Activated CD8-positive, alpha-beta T cell treated with anti-CD3 and anti-CD28 coated beads for 36 hours (primary cell): ENCODE measurements around the gene TERT. TPM values are rescaled to one million over a fixed set of nuclear protein-coding genes. Genes with fewer than 3 reads are reported as not detected.

Experiments
- ATAC-seq: fragments of 200-7000 bp; cut with Tn5 transposase; one replicate; pipeline ENCODE4 v1.10.0; 2021; ENCODE audit warnings: mild to moderate bottlenecking, moderate library complexity
- CTCF ChIA-PET: fragments of 350-600 bp; sonication (Branson Sonifier 250); formaldehyde crosslinking; loops from one replicate; lab custom pipeline; 2021; ENCODE audit warnings: antibody characterized with exemption; lab: Charles Lee
- POLR2A ChIA-PET: fragments of 350-600 bp; sonication (Branson Sonifier 250); formaldehyde crosslinking; loops from one replicate; lab custom pipeline; 2021; ENCODE audit warnings: antibody characterized with exemption; lab: Charles Lee
- DNase-seq: peaks from one replicate; pipeline ENCODE4 v3.0.0-alpha.2; 2020
- H3K27ac Mint-ChIP-seq: one replicate; pipeline ENCODE4 v1.8.0; 2021; ENCODE audit warnings: mild to moderate bottlenecking, mixed read lengths
- H3K27me3 Mint-ChIP-seq: one replicate; pipeline ENCODE4 v1.8.0; 2021; ENCODE audit warnings: mixed read lengths
- H3K36me3 Mint-ChIP-seq: one replicate; pipeline ENCODE4 v1.8.0; 2021; ENCODE audit warnings: low read depth, mixed read lengths
- H3K4me1 Mint-ChIP-seq: one replicate; pipeline ENCODE4 v1.8.0; 2021; ENCODE audit warnings: low read depth, mixed read lengths
- H3K4me3 Mint-ChIP-seq: one replicate; pipeline ENCODE4 v1.8.0; 2021; ENCODE audit warnings: mild to moderate bottlenecking, moderate library complexity, mixed read lengths
- H3K9me3 Mint-ChIP-seq: one replicate; pipeline ENCODE4 v1.8.0; 2021; ENCODE audit warnings: mixed read lengths
- CTCF ChIP-seq: fragments of 200-600 bp; IDR thresholded peaks from one replicate; pipeline ENCODE4 v1.8.0; 2022; ENCODE audit warnings: antibody characterized with exemption, mild to moderate bottlenecking
- intact Hi-C: fragments of 100-400 bp; cut with micrococcal nuclease; formaldehyde crosslinking; loops from one replicate; pipeline ENCODE4 v1.10.0; 2022
- total RNA-seq, 2 experiments: library from RNA; stranded (reverse); gene quantifications; one replicate each; pipeline ENCODE4 v1.2.3, GENCODE V29; 2021

TERT gene
- total RNA-seq, 2 experiments from 2014 or later = 12.5 to 12.7 TPM

DNA sequence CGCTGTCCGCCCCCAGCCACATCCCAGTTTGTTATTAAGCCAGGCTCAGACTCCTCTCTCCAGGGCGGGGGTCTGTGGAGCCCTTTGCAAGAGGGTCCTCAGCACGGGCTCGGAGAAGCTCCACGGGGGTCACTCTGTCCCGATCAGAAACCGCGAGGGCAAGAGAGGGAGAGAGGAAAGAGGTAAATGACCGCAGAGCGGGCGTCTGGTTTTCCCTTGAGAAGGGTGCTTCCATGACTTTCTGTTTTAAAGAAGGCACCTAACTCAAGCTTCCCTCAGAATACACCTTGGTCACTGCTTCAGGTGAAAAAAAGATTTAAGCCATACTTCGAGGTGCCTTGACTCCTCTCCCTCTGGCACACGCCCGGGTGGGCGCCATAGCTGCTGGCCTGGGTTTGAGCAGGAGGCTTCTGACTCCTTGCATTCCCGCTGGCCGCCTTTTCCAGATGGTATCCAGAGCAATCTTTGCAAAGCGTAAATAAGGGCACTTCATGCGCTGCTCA, 5.8 kb upstream of the TERT start:
- H3K27ac Mint-ChIP-seq = no peak overlapping the region
- ATAC-seq (no peak), DNase-seq (no peak)
- H3K4me1 Mint-ChIP-seq = no peaks in the 10 kb centered on the region
- no peak for TF ChIP-seq CTCF
- no peaks in the 10 kb centered on the region for H3K36me3 Mint-ChIP-seq
- H3K27me3 Mint-ChIP-seq = no peaks in the 10 kb centered on the region
- H3K9me3 Mint-ChIP-seq = no peaks in the 10 kb centered on the region
- CTCF ChIA-PET = no interaction called here
- intact Hi-C loops = no loop called here
- POLR2A ChIA-PET = interaction anchor here (1.4 to 1.6 kb wide), 2 partner anchors 15 to 22 kb away, joined by 3 to 5 read pairs; no protein-coding TSS in a partner anchor
- H3K4me3 Mint-ChIP-seq = no peak overlapping the region

DNA sequence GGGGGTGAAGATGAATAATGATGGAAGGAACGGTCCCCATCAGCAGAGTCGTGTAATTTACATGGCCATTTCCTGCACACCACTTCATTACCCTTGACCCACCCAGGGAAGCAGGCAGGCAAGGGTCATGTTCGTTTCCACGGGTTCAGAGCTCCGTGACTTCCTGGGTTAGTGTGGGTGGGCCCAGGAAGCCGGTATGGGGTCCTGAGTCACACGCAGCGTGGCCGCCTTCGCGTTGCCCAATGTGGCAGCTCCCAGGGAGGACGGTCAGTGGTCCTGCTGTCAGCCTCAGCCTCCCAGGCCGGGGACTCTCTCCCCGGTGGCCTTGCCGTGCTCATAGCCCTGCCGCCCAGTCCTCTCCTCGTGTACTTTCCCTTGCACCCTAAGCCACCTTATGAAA, 5.1 kb upstream of the TERT start:
- Mint-ChIP-seq H3K9me3 (no peaks in the 10 kb centered on the region), H3K36me3 (no peaks in the 10 kb centered on the region), H3K27ac (no peak overlapping the region), H3K27me3 (no peaks in the 10 kb centered on the region), H3K4me3 (no peak overlapping the region), H3K4me1 (no peaks in the 10 kb centered on the region)
- no peak for TF ChIP-seq CTCF
- ChIA-PET CTCF (no interaction called here), POLR2A (interaction anchor here (1.4 to 1.6 kb wide), 2 partner anchors 16 to 23 kb away, joined by 3 to 5 read pairs; no protein-coding TSS in a partner anchor)
- intact Hi-C loops = no loop called here
- DNase-seq = no peak
- ATAC-seq = no peak

GRCh38 chr5:1299511-1299850, 4.6 kb upstream of the TERT start:
- Mint-ChIP-seq H3K36me3 (no peaks in the 10 kb centered on the region), H3K27ac (no peak overlapping the region), H3K27me3 (no peaks in the 10 kb centered on the region), H3K4me1 (no peaks in the 10 kb centered on the region), H3K4me3 (no peak overlapping the region), H3K9me3 (no peaks in the 10 kb centered on the region)
- POLR2A ChIA-PET = interaction anchor here (1.4 to 1.6 kb wide), 2 partner anchors 16 to 23 kb away, joined by 3 to 5 read pairs; no protein-coding TSS in a partner anchor
- DNase-seq (no peak), ATAC-seq (no peak)
- CTCF ChIA-PET = no interaction called here
- intact Hi-C loops = no loop called here
- TF ChIP-seq CTCF = no peak

DNA sequence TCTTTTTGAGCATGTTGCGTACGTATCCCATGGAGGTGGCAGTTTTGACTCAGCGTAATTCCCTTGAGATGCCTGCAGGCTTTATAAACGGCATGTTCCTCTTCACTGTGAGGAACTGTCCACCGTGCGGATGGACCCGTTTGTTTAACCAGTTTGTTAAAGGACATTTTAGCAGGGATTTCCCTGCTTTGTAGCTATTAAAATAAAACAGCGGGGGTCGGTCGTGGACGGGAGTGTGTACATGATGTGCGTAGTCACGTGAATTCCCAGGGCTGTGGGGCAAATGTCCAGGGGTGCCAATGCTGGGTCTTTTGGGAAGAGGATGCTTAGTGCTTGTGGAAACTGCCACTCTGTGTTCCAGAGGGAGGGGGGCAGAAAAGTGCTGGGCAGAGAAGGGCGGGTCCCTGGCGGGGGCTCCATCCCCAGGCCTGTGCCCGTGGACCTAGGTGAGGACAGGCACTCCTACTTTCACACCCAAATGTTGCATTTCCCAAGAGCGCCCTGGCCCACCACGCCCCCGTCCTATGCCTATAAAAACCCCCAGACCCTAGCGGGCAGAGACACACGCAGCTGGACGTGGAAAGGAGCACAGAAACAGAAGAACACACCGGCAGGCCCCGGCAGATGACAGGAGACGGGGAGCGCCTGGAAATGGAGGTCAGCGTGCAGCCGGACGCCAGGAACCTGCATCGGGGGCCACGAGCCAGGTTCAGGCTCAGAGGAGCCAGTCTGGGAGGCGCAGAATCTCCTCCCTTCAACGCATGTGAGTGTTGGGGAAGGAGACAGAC, 4.0 kb upstream of the TERT start:
- POLR2A ChIA-PET = no interaction called here
- H3K27ac Mint-ChIP-seq = no peak overlapping the region
- intact Hi-C loops = no loop called here
- H3K27me3 Mint-ChIP-seq = no peaks in the 10 kb centered on the region
- ATAC-seq (no peak), DNase-seq (no peak)
- H3K36me3 Mint-ChIP-seq = no peaks in the 10 kb centered on the region
- H3K9me3 Mint-ChIP-seq = no peaks in the 10 kb centered on the region
- no peak for TF ChIP-seq CTCF
- CTCF ChIA-PET = no interaction called here
- H3K4me1 Mint-ChIP-seq = no peaks in the 10 kb centered on the region
- H3K4me3 Mint-ChIP-seq = no peak overlapping the region

- TF ChIP-seq CTCF = no peak
- DNase-seq (no peak), ATAC-seq (no peak)
- Mint-ChIP-seq H3K4me3 (no peak overlapping the region), H3K27me3 (no peaks in the 10 kb centered on the region), H3K36me3 (peaks cover under 1% of the 10 kb centered on the region), H3K9me3 (no peaks in the 10 kb centered on the region), H3K4me1 (peaks cover 3% of the 10 kb centered on the region), H3K27ac (no peak overlapping the region)
- intact Hi-C loops = no loop called here
- ChIA-PET POLR2A (no interaction called here), CTCF (no interaction called here)
Observed at GRCh38 chr5:1298067-1298551, 3.2 kb upstream of the TERT start.
